HCT116 (cell line): Measurements from ENCODE around the gene CHCHD3. TPM values are rescaled to one million over a fixed set of nuclear protein-coding genes. Genes with fewer than 3 reads are reported as not detected.

Experiments
- ATAC-seq: fragments of 200-7000 bp; cut with Tn5 transposase; 2 replicates; pipeline ENCODE4 v1.9.1; 2020; ENCODE audit warnings: mild to moderate bottlenecking, moderate library complexity
- BruUV-seq: library from RNA; stranded (reverse); fragments of 400-500 nt; replicated peaks from 2 replicates; lab custom pipeline; 2021; lab: Mats Ljungman, UMichigan
- CTCF ChIA-PET: fragments of 300-600 bp; sonication (Branson Sonifier 250); formaldehyde crosslinking; loops from one replicate; lab custom pipeline; 2021; ENCODE audit warnings: antibody characterized with exemption; lab: Charles Lee
- POLR2A ChIA-PET: fragments of 300-600, 350-600 bp; sonication (Branson Sonifier 250); formaldehyde crosslinking; loops from one replicate; lab custom pipeline; 2021; ENCODE audit warnings: antibody characterized with exemption; lab: Charles Lee
- RAD21 ChIA-PET, 2 experiments: fragments of 300-600 bp; sonication (Branson Sonifier 250); formaldehyde crosslinking; loops; one replicate each; lab custom pipeline; 2023; ENCODE audit warnings: low total read pairs in 2 of 2; ENCODE audit not compliant: uncharacterized antibody in 2 of 2, unreplicated experiment in 2 of 2, low non-redundant PET in 1 of 2; lab: Charles Lee
- DNase-seq: peaks from one replicate; pipeline ENCODE4 v3.0.0-alpha.2; 2010; ENCODE audit warnings: low read depth, low spot score
- H2AFZ ChIP-seq: fragments of 200-600 bp; shearing (Covaris generic), sonication (generic); 2 replicates; pipeline ENCODE4 v1.6.1; 2017; ENCODE audit warnings: low read depth, mixed run types, mixed read lengths, antibody characterized with exemption, low read length; ENCODE audit not compliant: poor library complexity, severe bottlenecking
- H3K27ac ChIP-seq: 2 replicates; pipeline ENCODE4 v1.5.1; 2012; ENCODE audit warnings: low read depth, low read length
- H3K27me3 ChIP-seq: fragments of 200-600 bp; sonication (generic); 2 replicates; pipeline ENCODE4 v1.6.1; 2016; ENCODE audit warnings: mixed run types, low read length, mixed read lengths; ENCODE audit not compliant: insufficient read depth
- H3K36me3 ChIP-seq, 2 experiments: fragments of 200-500 bp in 1 of 2; fragments of 200-600 bp in 1 of 2; sonication (Bioruptor generic) in 1 of 2; sonication (generic) in 1 of 2; 2 replicates each; pipeline versions ENCODE4 v1.5.1 to v1.6.1; 2014 to 2016; ENCODE audit warnings: low read length in 2 of 2, inconsistent platforms in 1 of 2, mixed read lengths in 1 of 2, mixed run types in 1 of 2; ENCODE audit not compliant: insufficient read depth in 2 of 2, control insufficient read depth in 1 of 2
- H3K4me1 ChIP-seq, 2 experiments: fragments of 200-600 bp in 1 of 2; sonication (generic) in 1 of 2; 2 replicates each; pipeline versions ENCODE4 v1.5.1 to v1.6.1; 2012 to 2017; ENCODE audit warnings: low read length in 2 of 2, inconsistent platforms in 1 of 2, mild to moderate bottlenecking in 1 of 2, mixed read lengths in 1 of 2, mixed run types in 1 of 2, moderate library complexity in 1 of 2; ENCODE audit not compliant: insufficient read depth in 2 of 2, control insufficient read depth in 1 of 2
- H3K4me2 ChIP-seq: fragments of 200-600 bp; sonication (generic); 2 replicates; pipeline ENCODE4 v1.6.1; 2017; ENCODE audit warnings: mixed run types, low read length, mixed read lengths
- H3K4me3 ChIP-seq, 2 experiments: fragments of 200-600 bp in 1 of 2; sonication (generic) in 1 of 2; replicated peaks in 1 of 2; 2 replicates each; pipeline ENCODE4 v1.5.1; 2011 to 2016; ENCODE audit warnings: low read length in 2 of 2, control low read depth in 1 of 2, low read depth in 1 of 2, mild to moderate bottlenecking in 1 of 2, mixed read lengths in 1 of 2, mixed run types in 1 of 2
- H3K79me2 ChIP-seq: fragments of 200-600 bp; sonication (generic); 2 replicates; pipeline ENCODE4 v1.6.1; 2017; ENCODE audit warnings: mild to moderate bottlenecking, mixed run types, low read length, moderate library complexity, mixed read lengths; ENCODE audit not compliant: insufficient read depth
- H3K9ac ChIP-seq: fragments of 200-600 bp; sonication (generic); 2 replicates; pipeline ENCODE4 v1.6.1; 2016; ENCODE audit warnings: low read length, mixed read lengths
- H3K9me2 ChIP-seq: fragments of 200-600 bp; sonication (generic), shearing (Covaris generic); 2 replicates; pipeline ENCODE4 v1.6.1; 2017; ENCODE audit warnings: mixed run types, mild to moderate bottlenecking, moderate library complexity; ENCODE audit not compliant: insufficient read depth
- H3K9me3 ChIP-seq, 2 experiments: fragments of 200-500 bp in 1 of 2; fragments of 200-600 bp in 1 of 2; sonication (Bioruptor generic) in 1 of 2; sonication (generic) in 1 of 2; 2 replicates each; pipeline ENCODE4 v1.6.1; 2014 to 2017; ENCODE audit warnings: low read length in 2 of 2, mixed read lengths in 2 of 2, inconsistent platforms in 1 of 2, low read depth in 1 of 2, mild to moderate bottlenecking in 1 of 2, mixed run types in 1 of 2, moderate library complexity in 1 of 2; ENCODE audit not compliant: control insufficient read depth in 1 of 2, insufficient read depth in 1 of 2
- H4K20me1 ChIP-seq: fragments of 200-600 bp; sonication (generic), shearing (Covaris generic); 2 replicates; pipeline ENCODE4 v1.6.1; 2017; ENCODE audit warnings: mixed run types, mild to moderate bottlenecking, moderate library complexity; ENCODE audit not compliant: insufficient read depth
- CBX3 ChIP-seq: IDR thresholded peaks from 2 replicates; pipeline ENCODE4 v1.6.1; 2012; ENCODE audit warnings: low read depth
- CEBPB ChIP-seq: IDR thresholded peaks from 2 replicates; pipeline ENCODE4 v1.6.1; 2012; ENCODE audit warnings: low read depth
- CTCF ChIP-seq, 3 experiments: fragments of 200-600 bp in 1 of 3; sonication (generic) in 1 of 3; IDR thresholded peaks in 2 of 3; conservative IDR thresholded peaks in 1 of 3; 2 replicates each; pipeline ENCODE4 v1.5.1; 2012 to 2017; ENCODE audit warnings: low read depth in 2 of 3, low read length in 2 of 3, antibody characterized with exemption in 1 of 3, borderline replicate concordance in 1 of 3, control low read depth in 1 of 3, mild to moderate bottlenecking in 1 of 3, mixed read lengths in 1 of 3, mixed run types in 1 of 3, moderate library complexity in 1 of 3; ENCODE audit not compliant: insufficient read depth in 1 of 3
- EGR1 ChIP-seq: IDR thresholded peaks from 2 replicates; pipeline ENCODE4 v1.6.1; 2012; ENCODE audit warnings: low read depth
- EZH2 ChIP-seq: fragments of 200-600 bp; sonication (generic); IDR thresholded peaks from 2 replicates; pipeline ENCODE4 v1.6.1; 2017; ENCODE audit warnings: antibody characterized with exemption, mixed run types
- EZH2phosphoT487 ChIP-seq: fragments of 200-600 bp; IDR thresholded peaks from 2 replicates; pipeline ENCODE4 v1.6.1; 2018; ENCODE audit warnings: antibody characterized with exemption, borderline replicate concordance
- FOSL1 ChIP-seq: IDR thresholded peaks from 2 replicates; pipeline ENCODE4 v1.6.1; 2012; ENCODE audit warnings: low read depth
- JUND ChIP-seq: IDR thresholded peaks from 2 replicates; pipeline ENCODE4 v1.6.1; 2012
- POLR2A ChIP-seq: IDR thresholded peaks from 2 replicates; pipeline ENCODE4 v1.7.0; 2011; ENCODE audit warnings: borderline replicate concordance; ENCODE audit not compliant: insufficient read depth, insufficient read length; ENCODE audit errors: extremely low read depth
- POLR2AphosphoS5 ChIP-seq: IDR thresholded peaks from 2 replicates; pipeline ENCODE4 v1.6.1; 2011; ENCODE audit warnings: mild to moderate bottlenecking, low read depth, low read length, moderate library complexity
- RAD21 ChIP-seq: IDR thresholded peaks from 2 replicates; pipeline ENCODE4 v1.6.1; 2012; ENCODE audit warnings: low read depth, mild to moderate bottlenecking
- REST ChIP-seq: IDR thresholded peaks from 2 replicates; pipeline ENCODE4 v1.6.1; 2012; ENCODE audit warnings: low read depth
- SIN3A ChIP-seq: IDR thresholded peaks from 2 replicates; pipeline ENCODE4 v1.6.1; 2012; ENCODE audit warnings: low read depth
- SP1 ChIP-seq: IDR thresholded peaks from 2 replicates; pipeline ENCODE4 v1.6.1; 2012; ENCODE audit warnings: low read depth
- SRF ChIP-seq: IDR thresholded peaks from 2 replicates; pipeline ENCODE4 v1.6.1; 2012; ENCODE audit warnings: low read depth
- YY1 ChIP-seq: IDR thresholded peaks from 2 replicates; pipeline ENCODE4 v1.6.1; 2011; ENCODE audit warnings: low read length, low read depth, moderate library complexity, mild to moderate bottlenecking; ENCODE audit not compliant: insufficient replicate concordance; ENCODE audit errors: extremely low read depth
- ZBTB33 ChIP-seq: IDR thresholded peaks from 2 replicates; pipeline ENCODE4 v1.6.1; 2011; ENCODE audit warnings: mild to moderate bottlenecking, low read length, moderate library complexity; ENCODE audit not compliant: insufficient replicate concordance; ENCODE audit errors: extremely low read depth
- ZNF274 ChIP-seq: fragments of 200-500 bp; sonication (Bioruptor generic); IDR thresholded peaks from 2 replicates; pipeline ENCODE4 v1.6.1; 2014; ENCODE audit warnings: mild to moderate bottlenecking, low read depth, low read length, inconsistent platforms
- intact Hi-C: fragments of 100-400 bp; cut with micrococcal nuclease; formaldehyde crosslinking; loops from 2 replicates; pipeline ENCODE4 v1.10.0; 2022
- total RNA-seq: library from RNA; stranded (reverse); gene quantifications from one replicate; pipeline ENCODE4 v1.2.1, GENCODE V29; 2021; ENCODE audit not compliant: unreplicated experiment

The CHCHD3 gene
- total RNA-seq, 1 experiment from 2014 or later, result 73.5 TPM

- DNase-seq, result no peak
- Histone ChIP-seq H3K9me3 (no peaks in the 10 kb centered on the region), H3K4me1 (no peaks in the 10 kb centered on the region), H3K36me3 (no peaks in the 10 kb centered on the region)
- POLR2A ChIA-PET, result no interaction called here
- TF ChIP-seq FOSL1 (no peak), POLR2A (no peak), CEBPB (no peak), YY1 (no peak), JUND (no peak), EZH2 (no peak), CTCF (IDR thresholded peaks at IDR 0.05 in 2 of 3, conservative IDR thresholded peaks at IDR 0.05 in 1 of 3; ENCODE audit: borderline replicate concordance in 1 of 3, insufficient read depth in 1 of 3, low read depth in 2 of 3, low read length in 2 of 3) (no peak), CBX3 (no peak), SRF (no peak), RAD21 (no peak), POLR2AphosphoS5 (no peak), REST (no peak), ZNF274 (no peak), SP1 (no peak), EGR1 (no peak), EZH2phosphoT487 (no peak), SIN3A (no peak), ZBTB33 (no peak)
- TF ChIP-seq, all 23 proteins: peak for 0
- Histone ChIP-seq H2AFZ (no peak overlapping the region), H3K79me2 (peaks cover 48% of the 10 kb centered on the region), H3K4me2 (no peak overlapping the region), H3K27me3 (no peaks in the 10 kb centered on the region), H3K4me3 (no peak overlapping the region), H3K9ac (no peak overlapping the region), H3K27ac (no peak overlapping the region), H4K20me1 (no peaks in the 10 kb centered on the region; the same call in 1 of the 2 replicates), H3K9me2 (no peaks in the 10 kb centered on the region)
- ChIA-PET RAD21 (no interaction called here), CTCF (no interaction called here)
- intact Hi-C loops, result no loop called here
- no TSS peak for BruUV-seq
- no peak for ATAC-seq
Observed at GRCh38 chr7:132979524-132979923, 102.4 kb downstream of the CHCHD3 start.
